Gastroesophageal sphincter (tissue), 4 donors: ENCODE results near the gene TPRA1. TPM values are rescaled to one million over a fixed set of nuclear protein-coding genes. Genes with fewer than 3 reads are reported as not detected.

Source experiments
- ATAC-seq: fragments of 150-250 bp; one replicate; pipeline ENCODE4 v1.9.1; 2016; ENCODE audit warnings: mild to moderate bottlenecking, moderate library complexity
- H3K27ac ChIP-seq, 4 donors: fragments of 200-600 bp; sonication (generic) in 3 of 4; 1 replicate in 3 of 4; 2 replicates in 1 of 4; pipeline ENCODE4 v1.5.1; 2016 to 2019
- H3K27me3 ChIP-seq: fragments of 200-600 bp; sonication (generic); one replicate; pipeline ENCODE4 v1.5.1; 2019
- H3K36me3 ChIP-seq, 2 donors: fragments of 200-600 bp; sonication (generic); one replicate each; pipeline ENCODE4 v1.5.1; 2019; ENCODE audit warnings: control low read depth in 1 of 2
- H3K4me1 ChIP-seq, 3 donors: fragments of 200-600 bp; sonication (generic); 1 replicate in 2 of 3; 2 replicates in 1 of 3; pipeline ENCODE4 v1.5.1; 2016 to 2019; ENCODE audit warnings: control low read depth in 2 of 3
- H3K4me3 ChIP-seq, 2 donors: fragments of 200-600 bp; sonication (generic); one replicate each; pipeline ENCODE4 v1.5.1; 2019; ENCODE audit warnings: mild to moderate bottlenecking in 1 of 2, moderate library complexity in 1 of 2
- H3K9me3 ChIP-seq, 3 donors: fragments of 200-600 bp; sonication (generic); one replicate each; pipeline ENCODE4 v1.5.1; 2017 to 2019; ENCODE audit warnings: control low read depth in 2 of 3
- CTCF ChIP-seq, 4 experiments: fragments of 200-600 bp in 2 of 4; fragments of 450-650 bp in 2 of 4; sonication (generic) in 1 of 4; IDR thresholded peaks; one replicate each; pipeline ENCODE4 v1.5.1; 2017 to 2019; ENCODE audit warnings: antibody characterized with exemption in 4 of 4, mild to moderate bottlenecking in 2 of 4, moderate library complexity in 2 of 4
- EP300 ChIP-seq: sonication (generic); formaldehyde crosslinking; IDR thresholded peaks from one replicate; pipeline ENCODE4 v1.6.1; 2017; ENCODE audit warnings: antibody characterized with exemption, mild to moderate bottlenecking
- POLR2A ChIP-seq, 2 donors: fragments of 450-650 bp; IDR thresholded peaks; one replicate each; pipeline ENCODE4 v1.6.1; 2017; ENCODE audit warnings: antibody characterized with exemption in 2 of 2, mild to moderate bottlenecking in 2 of 2, moderate library complexity in 1 of 2
- POLR2AphosphoS5 ChIP-seq: sonication (generic); formaldehyde crosslinking; IDR thresholded peaks from one replicate; pipeline ENCODE4 v1.6.1; 2017; ENCODE audit warnings: antibody characterized with exemption
- WGBS, 2 donors: methylation state at CpG; one replicate each; pipeline ENCODE4 v1.1.5; 2018; ENCODE audit warnings: low coverage in 1 of 2; 5-methylcytosine and 5-hydroxymethylcytosine counted together
- total RNA-seq, 4 donors: library from RNA; depleted of rRNA; stranded (reverse); fragments of >200 nt; gene quantifications; one replicate each; pipeline ENCODE4 v1.1.0, GENCODE V29; 2016

The TPRA1 gene
- total RNA-seq, 4 donors from 2014 or later = 25.6 to 36.3 (median 33.2) TPM

GRCh38 chr3:127551178-127551577 is 39.4 kb downstream of the TPRA1 start:
- H3K4me3 ChIP-seq = no peak overlapping the region
- 80 to 88% methylated on average over 1 to 3 of the region's 7 CpGs for WGBS, 2 donors
- no peaks in the 10 kb centered on the region for H3K36me3 ChIP-seq
- no peak for ATAC-seq
- no peaks in the 10 kb centered on the region for H3K9me3 ChIP-seq
- TF ChIP-seq POLR2AphosphoS5 (no peak), EP300 (no peak), POLR2A (IDR thresholded peaks at IDR 0.05) (no peak), CTCF (IDR thresholded peaks at IDR 0.05) (no peak)
- peaks cover 0 to 32% (median 17%) of the 10 kb centered on the region in 3 donors for H3K4me1 ChIP-seq
- no peak overlapping the region for H3K27ac ChIP-seq
- no peaks in the 10 kb centered on the region for H3K27me3 ChIP-seq

- Histone ChIP-seq H3K4me1 (peaks cover 0 to 32% (median 17%) of the 10 kb centered on the region in 3 donors), H3K4me3 (no peak overlapping the region), H3K27me3 (no peaks in the 10 kb centered on the region), H3K9me3 (no peaks in the 10 kb centered on the region), H3K36me3 (no peaks in the 10 kb centered on the region), H3K27ac (no peak overlapping the region)
- no peak for ATAC-seq
- no peak for TF ChIP-seq EP300
- 49 to 51% methylated on average over 2 to 7 of the region's 9 CpGs for WGBS, 2 donors
Observed at GRCh38 chr3:127550468-127551157, 39.9 kb downstream of the TPRA1 start.

GRCh38 chr3:127549826-127550467 is 40.6 kb downstream of the TPRA1 start:
- 74 to 89% methylated on average over 4 to 6 of the region's 9 CpGs for WGBS, 2 donors
- ATAC-seq = no peak
- no peaks in the 10 kb centered on the region for H3K36me3 ChIP-seq
- H3K4me1 ChIP-seq = peaks cover 0 to 32% (median 17%) of the 10 kb centered on the region in 3 donors
- no peak overlapping the region for H3K27ac ChIP-seq
- H3K27me3 ChIP-seq = no peaks in the 10 kb centered on the region
- TF ChIP-seq POLR2A (IDR thresholded peaks at IDR 0.05) = no peak
- TF ChIP-seq CTCF (IDR thresholded peaks at IDR 0.05) = no peak
- no peak for TF ChIP-seq EP300
- no peak for TF ChIP-seq POLR2AphosphoS5
- H3K9me3 ChIP-seq = no peaks in the 10 kb centered on the region
- H3K4me3 ChIP-seq = no peak overlapping the region

- Histone ChIP-seq H3K9me3 (no peaks in the 10 kb centered on the region), H3K27ac (peak overlapping the region in 3 of 4 donors; percentile 69 to 82 (median 71)), H3K36me3 (no peaks in the 10 kb centered on the region), H3K27me3 (no peaks in the 10 kb centered on the region), H3K4me3 (peak overlapping the region; percentile 63 to 70), H3K4me1 (peaks cover 0 to 26% (median 17%) of the 10 kb centered on the region in 3 donors)
- WGBS, 2 donors = 0 to 17% methylated on average over 2 to 11 of the region's 42 CpGs
- TF ChIP-seq POLR2AphosphoS5 (no peak), CTCF (IDR thresholded peaks at IDR 0.05) (peak; percentile 61 to 94 (median 74))
- peak; percentile 84 for ATAC-seq
Observed at GRCh38 chr3:127547761-127548605, 42.5 kb downstream of the TPRA1 start.

GRCh38 chr3:127546970-127547733 is 43.4 kb downstream of the TPRA1 start:
- TF ChIP-seq POLR2AphosphoS5 (no peak), EP300 (no peak), POLR2A (IDR thresholded peaks at IDR 0.05) (no peak), CTCF (IDR thresholded peaks at IDR 0.05) (no peak)
- H3K27ac ChIP-seq = peak overlapping the region in 3 of 4 donors; percentile 69 to 82 (median 71)
- no peaks in the 10 kb centered on the region for H3K36me3 ChIP-seq
- peaks cover 0 to 26% (median 17%) of the 10 kb centered on the region in 3 donors for H3K4me1 ChIP-seq
- peak; percentile 25 for ATAC-seq
- no peaks in the 10 kb centered on the region for H3K9me3 ChIP-seq
- H3K27me3 ChIP-seq = no peaks in the 10 kb centered on the region
- H3K4me3 ChIP-seq = peak overlapping the region; percentile 63 to 70
- 26 to 37% methylated on average over 9 to 19 of the region's 24 CpGs for WGBS, 2 donors
